Subcutaneous adipose tissue (tissue), 4 donors: ENCODE data around the gene FBXO31. TPM values are rescaled to one million over a fixed set of nuclear protein-coding genes. Genes with fewer than 3 reads are reported as not detected.

Source experiments
- CTCF ChIP-seq: fragments of 450-650 bp; IDR thresholded peaks from one replicate; pipeline ENCODE4 v1.5.1; 2016; ENCODE audit warnings: low read depth, mild to moderate bottlenecking, control low read depth, antibody characterized with exemption, moderate library complexity
- total RNA-seq, 4 donors: library from RNA; depleted of rRNA; stranded (reverse); fragments of >200 nt; gene quantifications; one replicate each; pipeline ENCODE4 v1.1.0, GENCODE V29; 2016

FBXO31 gene
- total RNA-seq, 4 donors from 2014 or later: 36.7 to 353 (median 76.1) TPM

- no peak for TF ChIP-seq CTCF
These were observed 49.8 kb downstream of the FBXO31 start for GRCh38 chr16:87333581-87334331.

GRCh38 chr16:87333101-87333500, 50.5 kb downstream of the FBXO31 start:
- TF ChIP-seq CTCF: no peak

- no peak for TF ChIP-seq CTCF
These were observed 51.4 kb downstream of the FBXO31 start for GRCh38 chr16:87332150-87332549.

- TF ChIP-seq CTCF: no peak
These were observed 52.3 kb downstream of the FBXO31 start for GRCh38 chr16:87331241-87331801.

GRCh38 chr16:87330646-87331045, 52.9 kb downstream of the FBXO31 start:
- no peak for TF ChIP-seq CTCF

GRCh38 chr16:87330257-87330624, 53.3 kb downstream of the FBXO31 start:
- TF ChIP-seq CTCF: no peak

- TF ChIP-seq CTCF: no peak
These were observed 53.9 kb downstream of the FBXO31 start for GRCh38 chr16:87329436-87330256.
